Omental fat pad (tissue), 4 donors: ENCODE data around the gene PRPH2. TPM values are rescaled to one million over a fixed set of nuclear protein-coding genes. Genes with fewer than 3 reads are reported as not detected.

Experiments used
- ATAC-seq: fragments of 150-250 bp; one replicate; pipeline ENCODE4 v1.9.1; 2016; ENCODE audit warnings: mild to moderate bottlenecking, moderate library complexity; ENCODE audit not compliant: low FRiP score
- DNase-seq: peaks from one replicate; pipeline ENCODE4 v3.0.0-alpha.2; 2019; ENCODE audit warnings: low spot score
- CTCF ChIP-seq, 3 donors: fragments of 450-650 bp; IDR thresholded peaks; one replicate each; pipeline ENCODE4 v1.5.1; 2016 to 2017; ENCODE audit warnings: antibody characterized with exemption in 3 of 3, mild to moderate bottlenecking in 3 of 3, moderate library complexity in 2 of 3
- total RNA-seq, 4 donors: library from RNA; depleted of rRNA; stranded (reverse); fragments of >200 nt; gene quantifications; one replicate each; pipeline ENCODE4 v1.1.0, GENCODE V29; 2016

The PRPH2 gene
- total RNA-seq, result 1 to 10 TPM in 1 of 4 donors, under 1 TPM in 3; 0.38 to 1.4 (median 0.54) TPM

DNA sequence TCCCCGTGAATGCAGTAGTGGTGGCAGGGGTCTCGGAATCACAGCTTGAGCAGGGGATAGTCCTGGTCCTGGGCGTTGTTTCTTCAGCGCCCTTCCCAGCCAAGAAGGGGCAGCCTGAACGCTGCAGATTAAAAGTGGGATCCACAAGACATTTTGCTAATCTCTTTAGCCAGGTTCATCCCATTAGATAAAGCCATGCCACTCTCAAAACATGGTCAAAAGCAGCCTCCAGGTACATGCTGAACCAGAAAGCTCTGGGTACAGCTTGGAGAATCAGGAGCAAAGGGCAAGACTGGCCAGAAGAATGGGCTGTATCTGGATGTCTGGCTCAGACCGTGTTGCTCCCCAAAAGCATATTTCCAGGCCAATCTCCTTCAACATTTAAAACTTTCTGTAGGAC, at the start of gene PRPH2:
TSS of gene PRPH2 (minus strand) at position 101 of the 400 bp plus-strand sequence. CDS start 263 bp downstream, outside the sequence.
- DNase-seq (no peak), ATAC-seq (no peak)
- TF ChIP-seq CTCF (IDR thresholded peaks at IDR 0.05), result no peak

DNA sequence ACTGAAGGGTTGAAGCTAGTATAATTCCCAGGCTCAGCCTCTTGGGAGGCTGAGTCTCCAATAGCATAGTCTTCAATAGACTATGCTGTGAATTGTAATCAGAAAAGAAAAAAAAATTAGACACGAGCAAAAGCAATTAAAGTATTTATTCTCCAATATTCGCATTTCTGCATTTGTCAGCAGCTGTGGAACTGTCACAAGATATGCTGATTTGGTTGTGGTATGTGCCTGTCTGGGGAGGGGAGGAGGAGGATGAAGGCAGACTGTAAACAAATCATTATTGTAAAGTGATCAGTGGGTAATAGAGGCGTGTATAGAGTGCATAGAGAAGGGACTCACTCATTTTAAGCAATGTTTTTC, 49.3 kb upstream of the PRPH2 start:
- no peak for ATAC-seq
- no peak for TF ChIP-seq CTCF (IDR thresholded peaks at IDR 0.05)

GRCh38 chr6:42769836-42770235, 47.4 kb upstream of the PRPH2 start:
- DNase-seq (no peak), ATAC-seq (no peak)
- TF ChIP-seq CTCF (IDR thresholded peaks at IDR 0.05), result no peak

More for the DNA sequence above, 49.3 kb upstream of the PRPH2 start:
- no peak for DNase-seq

- no peak for DNase-seq
- TF ChIP-seq CTCF (IDR thresholded peaks at IDR 0.05), result no peak
- ATAC-seq, result no peak
Observed at GRCh38 chr6:42769051-42769450, 46.7 kb upstream of the PRPH2 start.

DNA sequence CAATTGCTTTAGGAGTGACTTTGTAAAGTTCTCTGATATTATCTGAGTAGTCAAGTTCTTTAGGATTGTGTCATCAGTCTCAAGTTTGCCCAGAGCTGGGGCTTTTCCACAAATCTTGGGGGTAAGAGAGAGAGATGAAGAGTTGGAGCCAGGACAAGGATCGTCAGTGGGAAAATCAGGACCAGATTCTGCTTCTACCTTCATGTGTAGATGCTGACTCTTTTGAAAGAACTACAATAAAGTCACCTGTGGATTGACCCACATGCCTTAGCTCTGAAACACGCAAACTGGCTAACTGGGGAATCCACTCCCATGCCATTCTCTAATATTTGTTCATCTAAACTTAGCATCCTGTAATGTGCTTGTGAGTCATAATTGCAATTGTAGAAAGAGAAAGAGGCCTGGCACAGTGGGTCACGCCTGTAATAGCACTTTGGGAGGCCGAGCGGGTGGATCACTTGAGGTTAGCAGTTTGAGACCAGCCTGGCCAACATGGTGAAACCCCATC, 43.8 kb upstream of the PRPH2 start:
- ATAC-seq (no peak), DNase-seq (no peak)
- TF ChIP-seq CTCF (IDR thresholded peaks at IDR 0.05), result no peak

GRCh38 chr6:42764911-42765648, 42.7 kb upstream of the PRPH2 start:
- no peak for TF ChIP-seq CTCF (IDR thresholded peaks at IDR 0.05)
- DNase-seq, result no peak
- no peak for ATAC-seq

DNA sequence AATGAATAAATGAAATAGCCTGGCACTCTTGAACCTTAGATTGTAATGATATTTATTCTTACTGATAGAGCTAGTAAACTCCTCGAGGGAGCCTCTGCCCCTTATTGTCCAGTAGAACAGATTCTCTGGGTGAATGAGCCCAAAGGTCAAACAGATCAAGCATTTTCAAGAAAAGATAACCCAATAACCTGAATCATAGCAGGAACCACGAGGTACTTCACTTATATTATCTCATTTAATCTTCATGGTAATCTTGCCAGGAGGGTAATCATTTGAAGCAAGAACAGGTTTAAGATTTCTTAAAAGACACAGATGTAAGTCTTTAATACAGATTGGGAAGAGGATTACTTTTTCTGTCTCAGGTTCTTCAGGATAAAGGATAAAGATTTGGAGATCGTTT, 40.6 kb upstream of the PRPH2 start:
- DNase-seq, result no peak
- no peak for TF ChIP-seq CTCF (IDR thresholded peaks at IDR 0.05)
- ATAC-seq, result no peak
